ENCODE data around the gene FHIT. TPM values are rescaled to one million over a fixed set of nuclear protein-coding genes. Genes with fewer than 3 reads are reported as not detected.

The FHIT gene
- total RNA-seq, 4 donors from 2014 or later = 4.4 to 10.6 (median 8.4) TPM

DNA sequence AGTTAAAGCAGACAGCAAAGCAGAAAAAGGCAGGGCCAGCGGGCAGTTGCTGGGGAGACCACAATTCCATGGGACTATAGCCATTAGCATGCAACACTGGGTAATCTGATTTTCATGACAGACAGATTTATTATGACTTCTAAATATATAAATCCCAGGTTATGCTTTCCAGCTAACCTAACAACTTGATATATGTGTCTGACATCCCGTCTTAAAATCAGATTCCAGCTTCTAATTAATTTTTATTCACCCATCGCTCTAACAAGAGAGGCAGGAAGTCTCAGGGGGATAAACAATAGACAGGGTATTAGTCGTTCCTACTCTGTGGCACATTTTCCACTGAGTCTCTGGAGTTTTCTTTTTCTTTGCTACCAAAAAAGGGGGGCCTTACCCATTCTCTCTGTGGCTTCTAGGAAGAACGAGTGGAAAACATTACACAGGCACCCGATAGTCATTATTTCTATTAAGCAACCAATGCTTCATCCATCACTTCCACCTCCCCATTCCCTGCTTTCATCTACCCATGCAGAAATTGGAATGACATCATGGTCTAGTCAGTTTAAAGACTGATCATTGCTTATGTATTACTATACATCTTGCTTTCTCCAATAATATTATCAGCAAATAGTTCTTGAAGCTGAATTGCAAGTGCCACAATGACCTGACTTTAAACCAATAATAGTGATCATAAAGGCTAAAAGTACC is 173.1 kb downstream of the FHIT start:
- TF ChIP-seq, protein P1, sequence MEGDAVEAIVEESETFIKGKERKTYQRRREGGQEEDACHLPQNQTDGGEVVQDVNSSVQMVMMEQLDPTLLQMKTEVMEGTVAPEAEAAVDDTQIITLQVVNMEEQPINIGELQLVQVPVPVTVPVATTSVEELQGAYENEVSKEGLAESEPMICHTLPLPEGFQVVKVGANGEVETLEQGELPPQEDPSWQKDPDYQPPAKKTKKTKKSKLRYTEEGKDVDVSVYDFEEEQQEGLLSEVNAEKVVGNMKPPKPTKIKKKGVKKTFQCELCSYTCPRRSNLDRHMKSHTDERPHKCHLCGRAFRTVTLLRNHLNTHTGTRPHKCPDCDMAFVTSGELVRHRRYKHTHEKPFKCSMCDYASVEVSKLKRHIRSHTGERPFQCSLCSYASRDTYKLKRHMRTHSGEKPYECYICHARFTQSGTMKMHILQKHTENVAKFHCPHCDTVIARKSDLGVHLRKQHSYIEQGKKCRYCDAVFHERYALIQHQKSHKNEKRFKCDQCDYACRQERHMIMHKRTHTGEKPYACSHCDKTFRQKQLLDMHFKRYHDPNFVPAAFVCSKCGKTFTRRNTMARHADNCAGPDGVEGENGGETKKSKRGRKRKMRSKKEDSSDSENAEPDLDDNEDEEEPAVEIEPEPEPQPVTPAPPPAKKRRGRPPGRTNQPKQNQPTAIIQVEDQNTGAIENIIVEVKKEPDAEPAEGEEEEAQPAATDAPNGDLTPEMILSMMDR (IDR thresholded peaks at IDR 0.05; ENCODE audit: low read depth) = no peak

DNA sequence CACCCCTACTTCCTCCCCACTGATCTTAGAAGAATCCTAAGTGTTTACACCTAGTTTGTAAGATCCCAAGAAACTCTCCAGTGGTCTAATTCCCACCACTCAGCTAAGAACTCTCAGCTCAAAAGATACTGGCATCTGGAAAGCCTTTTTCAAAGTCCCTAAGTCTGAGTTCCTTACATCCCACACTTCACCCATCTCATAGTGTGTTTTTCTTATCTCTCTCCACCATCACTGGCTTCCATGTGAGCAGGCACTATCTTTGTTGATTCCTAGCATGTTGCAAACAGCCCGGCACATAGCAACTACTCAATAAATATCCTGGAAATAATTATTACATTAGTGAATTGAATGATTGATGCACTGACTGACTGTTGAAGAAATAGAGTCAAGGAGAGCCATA is 173.7 kb downstream of the FHIT start:
- TF ChIP-seq, protein P1 (IDR thresholded peaks at IDR 0.05; ENCODE audit: low read depth) = no peak

DNA sequence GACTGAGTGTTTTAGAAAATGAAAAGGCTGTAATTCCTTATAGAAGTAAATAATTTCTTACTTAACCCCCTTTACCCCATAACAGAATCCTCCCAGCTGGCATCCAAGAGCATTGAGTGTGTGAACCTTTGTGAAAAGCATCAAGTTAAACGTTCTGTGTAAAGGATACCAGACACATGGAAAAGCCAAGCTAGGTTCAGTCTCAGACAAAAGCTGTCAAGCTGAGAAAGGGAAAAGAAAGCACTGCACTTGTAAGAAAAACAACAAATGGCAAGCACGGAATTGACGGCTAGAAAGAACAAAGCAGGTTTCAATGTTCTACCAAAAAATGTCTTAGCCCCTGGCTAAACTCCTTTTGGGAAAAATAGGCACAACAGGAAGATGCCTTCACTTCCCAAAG is 176.5 kb downstream of the FHIT start:
- TF ChIP-seq, protein P1 (IDR thresholded peaks at IDR 0.05; ENCODE audit: low read depth) = no peak

DNA sequence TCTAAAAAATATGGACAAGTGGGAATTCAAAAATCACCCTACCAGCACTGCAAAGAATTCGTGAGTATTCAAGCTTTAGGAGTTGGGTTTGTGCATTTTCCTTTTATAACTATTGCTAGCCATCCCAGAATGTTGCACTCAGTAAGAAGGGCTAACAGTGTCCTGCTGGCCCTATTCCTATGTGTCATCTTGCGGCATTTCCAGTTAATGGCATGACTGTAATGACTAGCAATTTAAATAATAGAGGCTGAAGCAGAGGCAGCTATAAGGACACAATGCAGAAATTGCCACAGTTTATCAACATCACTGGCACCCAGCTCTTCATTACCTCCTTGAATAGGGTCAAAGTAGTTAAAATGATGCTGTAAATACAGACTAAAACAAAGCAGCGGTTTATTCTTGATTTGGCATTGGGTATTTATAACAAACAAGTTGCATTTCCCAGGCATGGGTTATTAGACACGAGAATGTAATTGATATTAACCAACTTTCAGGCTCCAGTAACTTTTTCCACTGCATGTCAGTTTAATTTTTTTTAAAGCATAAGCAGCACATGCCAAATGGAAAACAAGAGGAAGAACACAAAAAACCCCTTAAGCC is 177.6 kb downstream of the FHIT start:
- TF ChIP-seq, protein P1 (IDR thresholded peaks at IDR 0.05; ENCODE audit: low read depth) = no peak

DNA sequence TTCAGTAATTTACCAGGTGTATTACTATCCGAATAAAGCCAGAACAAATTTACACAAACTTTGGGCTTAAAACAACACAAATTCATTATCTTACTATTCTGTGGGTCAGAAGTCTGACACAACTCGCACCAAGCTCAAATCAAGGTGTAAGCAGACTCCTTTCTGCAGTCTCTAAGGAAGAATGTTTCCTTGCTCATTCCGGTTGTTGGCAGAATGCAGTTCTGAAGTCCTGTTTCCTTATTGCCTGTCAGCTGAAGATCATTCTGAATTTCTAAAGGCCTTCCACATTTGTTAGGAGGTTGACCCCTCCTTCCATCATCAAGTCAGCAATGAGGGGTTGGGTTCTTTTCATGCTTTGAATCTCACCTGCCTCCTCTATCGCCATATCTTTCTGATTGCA is 183.2 kb downstream of the FHIT start:
- TF ChIP-seq, protein P1 (IDR thresholded peaks at IDR 0.05; ENCODE audit: low read depth) = no peak

DNA sequence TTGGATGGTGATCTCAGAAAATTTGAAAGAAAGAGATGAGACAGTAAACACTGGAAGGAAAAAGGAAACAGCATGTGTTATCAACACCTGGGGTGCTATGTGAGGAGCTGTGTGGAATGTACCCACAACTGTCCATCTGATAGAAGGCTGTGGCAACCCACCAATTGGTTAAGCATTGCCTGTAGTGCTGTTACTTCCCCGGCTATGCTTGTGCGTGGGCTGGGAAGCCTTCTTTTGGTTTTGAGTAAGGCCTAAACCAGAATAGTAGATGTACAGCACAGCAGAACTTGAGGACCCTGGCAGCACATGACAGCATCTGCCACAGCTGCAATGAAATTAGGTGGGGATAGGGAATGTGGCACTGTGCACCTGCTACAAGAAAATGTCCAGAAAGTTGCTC is 184.5 kb downstream of the FHIT start:
- TF ChIP-seq, protein P1 (IDR thresholded peaks at IDR 0.05; ENCODE audit: low read depth) = no peak

DNA sequence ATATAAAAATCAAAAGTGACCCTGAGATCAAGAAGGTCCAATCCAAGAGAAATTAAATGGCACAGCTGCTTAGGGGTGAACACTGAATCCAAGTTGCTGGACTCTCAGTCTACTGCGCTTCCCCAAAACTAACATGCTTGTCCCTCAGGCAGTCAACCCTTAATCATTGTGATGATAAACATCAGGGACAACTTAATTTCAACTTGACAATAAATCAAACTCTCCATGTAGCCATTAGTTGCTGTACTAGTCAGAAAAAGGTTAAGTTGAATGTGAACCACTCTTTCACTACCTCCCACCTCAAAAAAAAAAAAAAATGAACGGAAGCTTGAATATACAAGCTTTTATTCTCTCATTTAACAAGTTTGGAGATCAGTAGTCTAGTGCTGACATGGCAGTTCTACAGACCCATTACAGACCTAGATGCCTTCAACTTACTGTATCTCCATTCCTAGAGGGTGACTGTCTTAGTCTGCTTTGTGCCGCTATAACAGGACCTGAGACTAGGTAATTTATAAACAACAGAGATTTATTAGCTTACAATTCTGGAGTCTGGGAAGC is 185.7 kb downstream of the FHIT start:
- TF ChIP-seq, protein P1 (IDR thresholded peaks at IDR 0.05; ENCODE audit: low read depth) = no peak

Measured in subcutaneous adipose tissue (tissue), 4 donors.